ENCODE results near the gene TLCD3A. TPM values are rescaled to one million over a fixed set of nuclear protein-coding genes. Genes with fewer than 3 reads are reported as not detected.
"Not testable (repeated sequence)": the region's sequence is repeated elsewhere in the genome, so short reads cannot be mapped to it uniquely, and the experiment has no call there.

TLCD3A gene
- total RNA-seq, 1 experiment from 2014 or later = 13.4 TPM

- Mint-ChIP-seq H3K4me1 (ENCODE audit: low read depth, unreplicated experiment) (peaks cover 15% of the 10 kb centered on the region), H3K36me3 (ENCODE audit: insufficient read depth, unreplicated experiment) (peaks cover 30% of the 10 kb centered on the region), H3K4me3 (ENCODE audit: unreplicated experiment) (peak overlapping the region; percentile 27), H3K27me3 (ENCODE audit: insufficient read depth, unreplicated experiment) (no peaks in the 10 kb centered on the region), H3K9me3 (ENCODE audit: unreplicated experiment) (no peaks in the 10 kb centered on the region), H3K27ac (ENCODE audit: unreplicated experiment) (no peak overlapping the region)
- Histone ChIP-seq H3K9me3 (no peaks in the 10 kb centered on the region), H3K27me3 (replicated peaks; ENCODE audit: control insufficient read depth, insufficient read depth, low read length) (no peaks in the 10 kb centered on the region), H3K4me3 (ENCODE audit: low read depth, low read length) (no peak overlapping the region), H3K4me1 (no peaks in the 10 kb centered on the region), H3K36me3 (ENCODE audit: control insufficient read depth, insufficient read depth, low read length) (no peaks in the 10 kb centered on the region)
- intact Hi-C loops (cut with micrococcal nuclease; ENCODE audit: unreplicated experiment) = no loop called here
- ChIA-PET POLR2A (no interaction called here), CTCF (interaction anchor here (0.7 to 1.0 kb wide), 2 partner anchors 27 to 92 kb away, joined by 3 to 4 read pairs; no protein-coding TSS in a partner anchor)
- TF ChIP-seq CTCF (IDR thresholded peaks at IDR 0.05; ENCODE audit: insufficient read depth in 1 of 2, low read depth in 1 of 2, low read length in 1 of 2, severe bottlenecking in 1 of 2, unreplicated experiment in 1 of 2) = no peak
- no peak for DNase-seq
- no TSS peak for BruUV-seq (replicated peaks)
These were observed 21.0 kb downstream of the TLCD3A start for GRCh38 chr17:753418-753817.

DNA sequence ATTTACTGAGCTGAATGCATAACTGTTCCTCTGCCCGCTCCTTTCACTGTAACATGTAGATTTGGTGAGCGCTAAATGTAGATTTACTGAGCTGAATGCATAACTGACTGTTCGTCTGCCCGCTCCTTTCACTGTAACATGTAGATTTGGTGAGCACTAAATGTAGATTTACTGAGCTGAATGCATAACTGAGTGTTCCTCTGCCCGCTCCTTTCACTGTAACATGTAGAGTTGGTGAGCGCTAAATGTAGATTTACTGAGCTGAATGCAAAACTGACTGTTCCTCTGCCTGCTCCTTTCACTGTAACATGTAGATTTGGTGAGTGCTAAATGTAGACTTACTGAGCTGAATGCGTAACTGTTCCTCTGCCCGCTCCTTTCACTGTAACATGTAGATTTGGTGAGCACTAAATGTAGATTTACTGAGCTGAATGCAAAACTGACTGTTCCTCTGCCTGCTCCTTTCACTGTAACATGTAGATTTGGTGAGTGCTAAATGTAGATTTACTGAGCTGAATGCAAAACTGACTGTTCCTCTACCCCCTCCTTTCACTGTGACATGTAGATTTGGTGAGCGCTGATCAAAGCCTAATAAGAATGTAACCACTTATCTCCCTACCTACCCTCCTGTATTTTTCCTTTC lies 23.0 kb downstream of the TLCD3A start:
- H3K27me3 Mint-ChIP-seq (ENCODE audit: insufficient read depth, unreplicated experiment); H3K9me3 ChIP-seq; intact Hi-C loops (cut with micrococcal nuclease; ENCODE audit: unreplicated experiment); H3K9me3 Mint-ChIP-seq (ENCODE audit: unreplicated experiment); CTCF ChIA-PET; POLR2A ChIA-PET; H3K4me1 ChIP-seq; H3K4me3 ChIP-seq (ENCODE audit: low read depth, low read length); H3K27me3 ChIP-seq (replicated peaks; ENCODE audit: control insufficient read depth, insufficient read depth, low read length); H3K4me3 Mint-ChIP-seq (ENCODE audit: unreplicated experiment); H3K36me3 ChIP-seq (ENCODE audit: control insufficient read depth, insufficient read depth, low read length); DNase-seq; BruUV-seq (replicated peaks): not testable (repeated sequence)
- Mint-ChIP-seq H3K27ac (ENCODE audit: unreplicated experiment) (peak overlapping the region; percentile 69), H3K4me1 (ENCODE audit: low read depth, unreplicated experiment) (peaks cover 12% of the 10 kb centered on the region), H3K36me3 (ENCODE audit: insufficient read depth, unreplicated experiment) (peaks cover 36% of the 10 kb centered on the region)

DNA sequence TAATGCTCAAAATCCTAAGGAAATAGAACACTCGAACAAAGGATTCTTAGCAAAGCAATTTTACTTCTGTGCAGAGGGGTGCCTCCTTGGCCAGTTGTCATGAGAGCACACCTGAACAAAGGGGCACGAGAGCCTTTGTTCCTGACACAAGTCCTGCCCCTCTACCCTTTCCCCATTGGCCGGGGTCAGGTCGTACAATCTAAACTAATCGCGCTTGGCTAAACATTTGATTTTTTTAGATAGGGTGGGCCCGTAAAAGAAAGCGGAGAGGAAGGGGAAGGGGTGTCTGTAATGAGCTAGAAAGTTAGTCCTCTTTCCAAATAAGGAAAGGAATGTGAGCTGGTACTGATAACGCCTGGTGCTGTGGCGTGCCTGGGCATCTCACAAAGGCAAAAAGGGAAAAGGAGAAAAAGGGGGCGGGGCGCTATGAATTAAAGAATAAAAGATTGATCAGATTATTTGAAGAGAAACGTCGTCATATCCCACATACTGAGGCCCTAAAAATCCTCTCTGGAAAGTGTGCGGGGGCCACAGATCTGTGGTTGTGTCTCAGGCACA lies 23.7 kb downstream of the TLCD3A start:
- BruUV-seq (replicated peaks); H3K4me3 ChIP-seq (ENCODE audit: low read depth, low read length); H3K36me3 ChIP-seq (ENCODE audit: control insufficient read depth, insufficient read depth, low read length); H3K9me3 Mint-ChIP-seq (ENCODE audit: unreplicated experiment); H3K9me3 ChIP-seq; H3K4me3 Mint-ChIP-seq (ENCODE audit: unreplicated experiment); H3K27me3 ChIP-seq (replicated peaks; ENCODE audit: control insufficient read depth, insufficient read depth, low read length); intact Hi-C loops (cut with micrococcal nuclease; ENCODE audit: unreplicated experiment); POLR2A ChIA-PET; CTCF ChIA-PET; H3K4me1 ChIP-seq; DNase-seq; H3K27me3 Mint-ChIP-seq (ENCODE audit: insufficient read depth, unreplicated experiment); H3K4me1 Mint-ChIP-seq (ENCODE audit: low read depth, unreplicated experiment): not testable (repeated sequence)
- Mint-ChIP-seq H3K27ac (ENCODE audit: unreplicated experiment) (peak overlapping the region; percentile 69), H3K36me3 (ENCODE audit: insufficient read depth, unreplicated experiment) (peaks cover 36% of the 10 kb centered on the region)

- no peaks in the 10 kb centered on the region for H3K27me3 ChIP-seq (replicated peaks; ENCODE audit: control insufficient read depth, insufficient read depth, low read length)
- ChIA-PET POLR2A (no interaction called here), CTCF (no interaction called here)
- Mint-ChIP-seq H3K27ac (ENCODE audit: unreplicated experiment) (no peak overlapping the region), H3K4me3 (ENCODE audit: unreplicated experiment) (no peak overlapping the region), H3K36me3 (ENCODE audit: insufficient read depth, unreplicated experiment) (peaks cover 53% of the 10 kb centered on the region), H3K4me1 (ENCODE audit: low read depth, unreplicated experiment) (peaks cover 8% of the 10 kb centered on the region), H3K27me3 (ENCODE audit: insufficient read depth, unreplicated experiment) (no peaks in the 10 kb centered on the region), H3K9me3 (ENCODE audit: unreplicated experiment) (no peaks in the 10 kb centered on the region)
- no peaks in the 10 kb centered on the region for H3K9me3 ChIP-seq
- TF ChIP-seq CTCF (IDR thresholded peaks at IDR 0.05; ENCODE audit: insufficient read depth in 1 of 2, low read depth in 1 of 2, low read length in 1 of 2, severe bottlenecking in 1 of 2, unreplicated experiment in 1 of 2) = no peak
- no peak for DNase-seq
- H3K4me3 ChIP-seq (ENCODE audit: low read depth, low read length) = no peak overlapping the region
- no TSS peak for BruUV-seq (replicated peaks)
- intact Hi-C loops (cut with micrococcal nuclease; ENCODE audit: unreplicated experiment) = no loop called here
- no peaks in the 10 kb centered on the region for H3K36me3 ChIP-seq (ENCODE audit: control insufficient read depth, insufficient read depth, low read length)
- no peaks in the 10 kb centered on the region for H3K4me1 ChIP-seq
These were observed 27.6 kb downstream of the TLCD3A start for GRCh38 chr17:759964-760363.
